Measurements from ENCODE around the gene XPNPEP1.

Gene XPNPEP1

GRCh38 chr10:109861081-109861480, 62.2 kb downstream of the XPNPEP1 start:
- DNase-seq: peak; percentile 56

GRCh38 chr10:109859221-109859620, 64.1 kb downstream of the XPNPEP1 start:
- DNase-seq: no peak

GRCh38 chr10:109855746-109856145, 67.6 kb downstream of the XPNPEP1 start:
- DNase-seq: no peak

- DNase-seq: no peak
Observed at GRCh38 chr10:109853921-109854320, 69.4 kb downstream of the XPNPEP1 start.

GRCh38 chr10:109852475-109853037, 70.8 kb downstream of the XPNPEP1 start:
- DNase-seq: peak; percentile 13

GRCh38 chr10:109851616-109852474, 71.5 kb downstream of the XPNPEP1 start:
- DNase-seq: no peak

GRCh38 chr10:109846832-109847231, 76.5 kb downstream of the XPNPEP1 start:
- DNase-seq: no peak

- DNase-seq: no peak
Observed at GRCh38 chr10:109845308-109845707, 78.0 kb downstream of the XPNPEP1 start.

GRCh38 chr10:109838592-109839244, 84.6 kb downstream of the XPNPEP1 start:
- no peak for DNase-seq

- DNase-seq: no peak
Observed at GRCh38 chr10:109837384-109837783, 85.9 kb downstream of the XPNPEP1 start.

GRCh38 chr10:109835257-109835656, 88.1 kb downstream of the XPNPEP1 start:
- DNase-seq: no peak

- no peak for DNase-seq
Observed at GRCh38 chr10:109831846-109832245, 91.5 kb downstream of the XPNPEP1 start.

GRCh38 chr10:109824206-109824605, 99.1 kb downstream of the XPNPEP1 start:
- no peak for DNase-seq

GRCh38 chr10:109823196-109823595, 100.1 kb downstream of the XPNPEP1 start:
- no peak for DNase-seq

- DNase-seq: no peak
Observed at GRCh38 chr10:109821672-109822071, 101.6 kb downstream of the XPNPEP1 start.

GRCh38 chr10:109820620-109821405, 102.5 kb downstream of the XPNPEP1 start:
- DNase-seq: no peak

- no peak for DNase-seq
Observed at GRCh38 chr10:109819807-109820206, 103.5 kb downstream of the XPNPEP1 start.

All from DMS79 treated with DMSO at 0.1 percent for 48 hours (cell line).